Thoracic aorta (tissue), 2 donors: Measurements from ENCODE around the gene ZNF143. TPM values are rescaled to one million over a fixed set of nuclear protein-coding genes. Genes with fewer than 3 reads are reported as not detected.

Source experiments
- ATAC-seq: fragments of 150-250 bp; one replicate; pipeline ENCODE4 v1.8.0; 2017; ENCODE audit warnings: low read depth; ENCODE audit not compliant: insufficient number of reproducible peaks, low FRiP score
- DNase-seq: peaks from one replicate; pipeline ENCODE4 v3.0.0-alpha.2; 2020; ENCODE audit warnings: low spot score
- H3K27ac ChIP-seq, 2 donors: fragments of 200-600 bp; sonication (generic); 1 replicate in 1 of 2; 2 replicates in 1 of 2; pipeline ENCODE4 v1.5.1; 2016; ENCODE audit warnings: mild to moderate bottlenecking in 2 of 2, moderate library complexity in 2 of 2
- H3K27me3 ChIP-seq: fragments of 200-600 bp; sonication (generic); replicated peaks from 2 replicates; pipeline ENCODE4 v1.6.0; 2016; ENCODE audit warnings: mild to moderate bottlenecking; ENCODE audit not compliant: insufficient read depth
- H3K36me3 ChIP-seq: fragments of 200-600 bp; sonication (generic); one replicate; pipeline ENCODE4 v1.5.1; 2016
- H3K4me1 ChIP-seq, 2 donors: fragments of 200-600 bp; sonication (generic); 1 replicate in 1 of 2; 2 replicates in 1 of 2; pipeline versions ENCODE4 v1.5.1 to v1.6.0; 2016; ENCODE audit warnings: low read depth in 2 of 2, mild to moderate bottlenecking in 1 of 2; ENCODE audit not compliant: control insufficient read depth in 1 of 2
- H3K4me3 ChIP-seq: fragments of 200-600 bp; sonication (generic); 2 replicates; pipeline ENCODE4 v1.5.1; 2016; ENCODE audit warnings: mild to moderate bottlenecking
- H3K9me3 ChIP-seq: fragments of 200-600 bp; sonication (generic); 2 replicates; pipeline ENCODE4 v1.5.1; 2016
- CTCF ChIP-seq: fragments of 200-600 bp; sonication (generic); IDR thresholded peaks from one replicate; pipeline ENCODE4 v1.5.1; 2019; ENCODE audit warnings: antibody characterized with exemption
- total RNA-seq, 2 donors: library from RNA; depleted of rRNA; stranded (reverse); fragments of >200 nt; gene quantifications; one replicate each; pipeline versions ENCODE4 v1.1.0 to v1.2.3, GENCODE V29; 2016

Gene ZNF143
- total RNA-seq, 2 donors from 2014 or later, result 45.1 to 80.6 TPM

- peak overlapping the region; percentile 93 to 95 for H3K27ac ChIP-seq
- peaks cover 16 to 55% of the 10 kb centered on the region in 2 donors for H3K4me1 ChIP-seq
- H3K27me3 ChIP-seq, result no peaks in the 10 kb centered on the region
- no peak for ATAC-seq
- no peak overlapping the region for H3K4me3 ChIP-seq
- no peak for DNase-seq
- no peaks in the 10 kb centered on the region for H3K36me3 ChIP-seq
- no peak for TF ChIP-seq CTCF
- H3K9me3 ChIP-seq, result no peaks in the 10 kb centered on the region
Observed at GRCh38 chr11:9570313-9571025, 109.7 kb downstream of the ZNF143 start.

DNA sequence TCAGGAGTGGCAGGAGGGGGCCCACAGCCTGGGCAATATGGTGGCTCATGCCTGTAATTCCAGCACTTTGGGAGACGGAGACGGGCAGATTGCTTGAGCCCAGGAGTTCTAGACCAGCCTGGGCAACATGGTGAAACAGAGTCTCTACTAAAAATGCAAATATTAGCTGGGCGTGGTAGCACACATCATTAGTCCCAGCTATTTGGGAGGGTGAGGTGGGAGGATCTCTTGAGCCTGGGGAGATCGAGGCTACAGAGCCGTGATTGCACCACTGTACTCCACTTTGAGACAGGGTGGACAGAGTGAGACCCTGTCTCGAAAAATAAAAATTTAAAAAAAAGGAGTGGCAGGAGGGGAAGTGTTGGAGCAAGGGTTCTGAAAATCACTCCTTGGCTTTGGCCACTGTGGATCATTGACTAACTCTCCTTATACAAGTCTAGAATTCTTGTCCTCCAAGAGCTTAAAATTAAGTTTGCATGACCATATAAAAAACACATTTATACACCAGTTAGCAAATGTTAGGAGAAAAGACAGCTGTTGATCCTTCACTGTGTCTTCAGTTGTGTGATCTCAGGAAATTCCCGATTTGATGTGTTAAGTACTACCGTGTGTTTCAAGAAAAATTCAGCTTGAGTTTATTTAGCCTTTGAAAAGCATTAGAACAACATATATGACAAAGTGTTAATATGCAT, 110.4 kb downstream of the ZNF143 start:
- Histone ChIP-seq H3K4me1 (peaks cover 16 to 49% of the 10 kb centered on the region in 2 donors), H3K27ac (peak overlapping the region in 1 of 2 donors; percentile 50), H3K4me3 (no peak overlapping the region), H3K36me3 (no peaks in the 10 kb centered on the region), H3K9me3 (no peaks in the 10 kb centered on the region), H3K27me3 (no peaks in the 10 kb centered on the region)
- DNase-seq (no peak), ATAC-seq (no peak)
- no peak for TF ChIP-seq CTCF

DNA sequence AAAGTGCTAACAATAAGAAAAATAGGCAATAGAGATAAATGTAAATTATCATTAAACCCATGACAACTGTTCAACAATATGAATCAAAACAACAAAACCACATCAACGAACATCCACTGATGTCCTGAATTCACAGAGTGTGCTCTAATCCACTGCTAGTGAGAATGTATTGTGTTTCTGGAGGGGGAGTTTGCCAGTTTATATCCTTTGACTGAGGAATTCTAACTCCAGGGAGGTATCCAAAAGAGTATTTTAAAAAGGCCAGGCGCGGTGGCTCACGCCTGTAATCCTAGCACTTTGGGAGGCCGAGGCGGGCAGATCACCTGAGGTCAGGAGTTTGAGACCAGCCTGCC, 110.9 kb downstream of the ZNF143 start:
- Histone ChIP-seq H3K4me1 (peaks cover 11 to 44% of the 10 kb centered on the region in 2 donors), H3K4me3 (no peak overlapping the region), H3K9me3 (no peaks in the 10 kb centered on the region), H3K27me3 (no peaks in the 10 kb centered on the region), H3K27ac (peak overlapping the region in 1 of 2 donors; percentile 96), H3K36me3 (no peaks in the 10 kb centered on the region)
- DNase-seq (no peak), ATAC-seq (no peak)
- TF ChIP-seq CTCF, result no peak

DNA sequence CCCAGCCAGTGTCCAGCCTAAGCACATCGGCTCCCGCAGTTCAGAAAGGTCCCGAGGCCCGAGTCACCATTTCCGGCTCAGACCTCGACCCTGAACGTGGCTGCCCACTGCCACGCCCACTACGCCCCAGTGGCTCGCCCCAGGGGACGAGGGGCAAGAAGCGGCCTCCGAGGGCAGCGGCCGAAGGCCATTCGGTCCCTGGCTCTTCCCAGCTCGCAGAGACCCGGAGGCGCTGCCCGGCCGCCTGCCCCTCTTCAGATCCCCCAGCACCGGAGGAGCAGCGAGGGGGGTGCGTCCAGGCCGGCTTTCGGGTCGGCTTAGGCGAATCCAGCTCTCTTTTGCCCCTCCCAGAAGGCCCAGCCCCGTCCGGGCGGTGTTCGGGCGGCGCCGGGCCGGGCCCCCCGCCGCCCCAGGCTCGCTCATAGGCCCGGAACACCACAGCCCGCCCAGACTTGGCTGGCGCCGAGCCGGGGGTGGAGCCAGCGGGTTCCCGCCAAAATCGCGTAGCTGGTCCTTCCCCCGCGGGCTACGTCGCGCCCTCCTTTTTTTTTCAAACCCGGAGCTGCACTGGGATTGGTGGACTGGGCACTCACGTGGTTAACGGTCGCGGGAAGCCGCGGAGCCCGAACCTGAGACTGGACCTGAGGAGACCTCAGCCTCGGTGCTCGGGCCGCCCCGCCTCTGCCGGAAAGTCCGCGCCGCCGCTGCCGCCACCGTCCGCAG, 112.4 kb downstream of the ZNF143 start, which contains the start of gene WEE1:
Gene WEE1, plus strand, starts transcription at position 619 of the 723 bp plus-strand sequence. CDS start 264 bp downstream, outside the sequence.
- ATAC-seq (peak; percentile 69), DNase-seq (peak; percentile 87)
- peak within 1 kb of the TSS; percentile 85 for H3K4me3 ChIP-seq
- H3K9me3 ChIP-seq, result no peaks in the 10 kb centered on the region
- TF ChIP-seq CTCF, result no peak
- no peaks in the 10 kb centered on the region for H3K36me3 ChIP-seq
- H3K27me3 ChIP-seq, result no peaks in the 10 kb centered on the region
- H3K27ac ChIP-seq, result peak within 1 kb of the TSS; percentile 94 to 96
- H3K4me1 ChIP-seq, result peaks cover 6 to 29% of the 10 kb centered on the region in 2 donors
